ENCODE measurements around the gene SMARCB1. TPM values are rescaled to one million over a fixed set of nuclear protein-coding genes. Genes with fewer than 3 reads are reported as not detected.

The SMARCB1 gene
- total RNA-seq, 1 experiment from 2014 or later, result 85.9 TPM

DNA sequence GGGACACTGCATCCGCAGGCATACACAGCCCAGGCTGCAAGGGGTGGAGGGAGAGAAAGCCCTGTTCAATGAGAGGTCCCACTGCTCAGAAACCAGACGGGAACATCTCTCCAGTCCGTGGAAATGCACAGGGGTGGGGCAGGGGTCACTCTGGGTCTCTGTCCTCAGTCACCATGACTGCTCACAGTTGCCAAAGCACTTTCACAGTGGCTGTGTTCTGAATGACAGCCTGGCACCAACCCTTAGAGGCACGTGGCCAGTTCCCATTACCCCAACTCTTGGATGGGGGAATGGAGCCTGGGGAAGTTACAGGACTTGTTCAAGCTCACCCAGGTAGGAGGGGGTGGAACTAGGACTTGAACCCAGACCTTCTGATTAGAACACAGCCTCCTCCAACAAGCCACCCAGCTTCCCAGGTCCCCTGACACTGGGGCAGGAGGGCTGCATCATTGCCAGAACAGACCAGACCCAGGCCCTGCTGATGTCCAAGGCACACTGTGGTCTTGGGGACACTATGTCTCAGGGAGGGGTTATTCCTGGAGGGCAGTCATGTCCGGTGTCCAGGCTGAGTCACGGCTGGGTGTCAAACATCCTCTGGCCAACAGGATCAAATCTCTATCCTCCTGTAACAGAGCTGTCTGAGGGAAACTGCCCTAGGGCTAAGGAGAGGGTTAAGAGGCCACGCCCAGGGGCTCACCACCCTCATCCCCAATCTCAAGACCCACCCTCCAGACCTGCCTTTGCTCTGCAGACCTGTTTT lies 44.1 kb upstream of the SMARCB1 start:
- Histone ChIP-seq H2AFZ (ENCODE audit: low read length) (no peak overlapping the region), H3K4me2 (ENCODE audit: low read length) (no peak overlapping the region), H3K36me3 (ENCODE audit: low read depth, low read length) (peaks cover 4% of the 10 kb centered on the region; the same call in 1 of the 2 replicates), H3K9me3 (ENCODE audit: low read length) (no peaks in the 10 kb centered on the region), H3K4me3 (ENCODE audit: low read length) (no peak overlapping the region), H3K4me1 (ENCODE audit: insufficient read depth, low read length) (no peaks in the 10 kb centered on the region), H3K79me2 (ENCODE audit: low read length) (no peaks in the 10 kb centered on the region), H3K27me3 (ENCODE audit: low read length) (no peaks in the 10 kb centered on the region), H3F3A (ENCODE audit: low read length, unreplicated experiment) (no peaks in the 10 kb centered on the region), H3K27ac (ENCODE audit: low read length) (no peak overlapping the region), H3K9me2 (replicated peaks; ENCODE audit: low read length) (no peaks in the 10 kb centered on the region), H4K20me1 (ENCODE audit: low read length) (no peaks in the 10 kb centered on the region), H3K9ac (ENCODE audit: low read length) (no peak overlapping the region)
- intact Hi-C loops (cut with micrococcal nuclease), result no loop called here
- ChIA-PET CTCF (no interaction called here), POLR2A (ENCODE audit: unreplicated experiment) (no interaction called here)
- TF ChIP-seq, protein P1, sequence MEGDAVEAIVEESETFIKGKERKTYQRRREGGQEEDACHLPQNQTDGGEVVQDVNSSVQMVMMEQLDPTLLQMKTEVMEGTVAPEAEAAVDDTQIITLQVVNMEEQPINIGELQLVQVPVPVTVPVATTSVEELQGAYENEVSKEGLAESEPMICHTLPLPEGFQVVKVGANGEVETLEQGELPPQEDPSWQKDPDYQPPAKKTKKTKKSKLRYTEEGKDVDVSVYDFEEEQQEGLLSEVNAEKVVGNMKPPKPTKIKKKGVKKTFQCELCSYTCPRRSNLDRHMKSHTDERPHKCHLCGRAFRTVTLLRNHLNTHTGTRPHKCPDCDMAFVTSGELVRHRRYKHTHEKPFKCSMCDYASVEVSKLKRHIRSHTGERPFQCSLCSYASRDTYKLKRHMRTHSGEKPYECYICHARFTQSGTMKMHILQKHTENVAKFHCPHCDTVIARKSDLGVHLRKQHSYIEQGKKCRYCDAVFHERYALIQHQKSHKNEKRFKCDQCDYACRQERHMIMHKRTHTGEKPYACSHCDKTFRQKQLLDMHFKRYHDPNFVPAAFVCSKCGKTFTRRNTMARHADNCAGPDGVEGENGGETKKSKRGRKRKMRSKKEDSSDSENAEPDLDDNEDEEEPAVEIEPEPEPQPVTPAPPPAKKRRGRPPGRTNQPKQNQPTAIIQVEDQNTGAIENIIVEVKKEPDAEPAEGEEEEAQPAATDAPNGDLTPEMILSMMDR (conservative IDR thresholded peaks at IDR 0.05; ENCODE audit: low read depth, low read length), result no peak
- TF ChIP-seq EZH2phosphoT487 (IDR thresholded peaks at IDR 0.05; ENCODE audit: borderline replicate concordance, low read length), result no peak
- TF ChIP-seq EZH2 (IDR thresholded peaks at IDR 0.05; ENCODE audit: low read length, unreplicated experiment), result no peak
- ATAC-seq, result no peak
- no peak for DNase-seq
- no TSS peak for BruUV-seq (replicated peaks)

GRCh38 chr22:23743303-23743705 lies 43.5 kb upstream of the SMARCB1 start:
- Histone ChIP-seq H3K4me1 (ENCODE audit: insufficient read depth, low read length) (no peaks in the 10 kb centered on the region), H3K9ac (ENCODE audit: low read length) (no peak overlapping the region), H3F3A (ENCODE audit: low read length, unreplicated experiment) (no peaks in the 10 kb centered on the region), H3K36me3 (ENCODE audit: low read depth, low read length) (peaks cover 4% of the 10 kb centered on the region; the same call in 1 of the 2 replicates), H4K20me1 (ENCODE audit: low read length) (no peaks in the 10 kb centered on the region), H3K4me2 (ENCODE audit: low read length) (no peak overlapping the region), H3K79me2 (ENCODE audit: low read length) (no peaks in the 10 kb centered on the region), H3K9me3 (ENCODE audit: low read length) (no peaks in the 10 kb centered on the region), H2AFZ (ENCODE audit: low read length) (no peak overlapping the region), H3K9me2 (replicated peaks; ENCODE audit: low read length) (no peaks in the 10 kb centered on the region), H3K27ac (ENCODE audit: low read length) (no peak overlapping the region), H3K27me3 (ENCODE audit: low read length) (no peaks in the 10 kb centered on the region), H3K4me3 (ENCODE audit: low read length) (no peak overlapping the region)
- intact Hi-C loops (cut with micrococcal nuclease), result no loop called here
- CTCF ChIA-PET, result no interaction called here
- DNase-seq, result no peak
- no TSS peak for BruUV-seq (replicated peaks)
- POLR2A ChIA-PET (ENCODE audit: unreplicated experiment), result no interaction called here
- ATAC-seq, result no peak
- TF ChIP-seq EZH2 (IDR thresholded peaks at IDR 0.05; ENCODE audit: low read length, unreplicated experiment) (no peak), EZH2phosphoT487 (IDR thresholded peaks at IDR 0.05; ENCODE audit: borderline replicate concordance, low read length) (no peak)
- TF ChIP-seq, protein P1 (conservative IDR thresholded peaks at IDR 0.05; ENCODE audit: low read depth, low read length), result no peak

DNA sequence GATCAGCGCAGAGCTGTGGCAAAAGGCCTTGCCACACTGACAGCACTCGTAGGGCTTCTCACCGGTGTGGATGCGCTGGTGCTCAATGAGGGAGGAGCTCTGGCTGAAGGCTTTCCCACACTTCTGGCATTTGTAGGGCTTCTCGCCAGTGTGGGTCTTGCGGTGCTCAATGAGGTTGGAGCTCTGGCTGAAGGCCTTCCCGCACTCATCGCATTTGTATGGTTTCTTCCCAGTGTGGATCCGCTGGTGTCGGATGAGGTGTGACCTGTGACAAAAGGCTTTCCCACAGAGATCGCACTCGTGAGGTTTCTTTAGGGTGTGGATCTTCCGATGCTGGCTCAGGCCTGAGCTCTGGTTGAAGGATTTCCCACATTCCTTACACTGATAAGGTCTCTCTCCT lies 42.8 kb upstream of the SMARCB1 start:
- intact Hi-C loops (cut with micrococcal nuclease), result no loop called here
- no peak for TF ChIP-seq EZH2 (IDR thresholded peaks at IDR 0.05; ENCODE audit: low read length, unreplicated experiment)
- TF ChIP-seq, protein P1 (conservative IDR thresholded peaks at IDR 0.05; ENCODE audit: low read depth, low read length), result no peak
- no peak for TF ChIP-seq EZH2phosphoT487 (IDR thresholded peaks at IDR 0.05; ENCODE audit: borderline replicate concordance, low read length)
- Histone ChIP-seq H3K9me2 (replicated peaks; ENCODE audit: low read length) (no peaks in the 10 kb centered on the region), H3K4me2 (ENCODE audit: low read length) (no peak overlapping the region), H3K27me3 (ENCODE audit: low read length) (no peaks in the 10 kb centered on the region), H2AFZ (ENCODE audit: low read length) (no peak overlapping the region), H4K20me1 (ENCODE audit: low read length) (no peaks in the 10 kb centered on the region), H3K4me3 (ENCODE audit: low read length) (no peak overlapping the region), H3K79me2 (ENCODE audit: low read length) (no peaks in the 10 kb centered on the region), H3K9me3 (ENCODE audit: low read length) (no peaks in the 10 kb centered on the region), H3K4me1 (ENCODE audit: insufficient read depth, low read length) (no peaks in the 10 kb centered on the region), H3K36me3 (ENCODE audit: low read depth, low read length) (peaks cover 4% of the 10 kb centered on the region; the same call in 1 of the 2 replicates), H3F3A (ENCODE audit: low read length, unreplicated experiment) (no peaks in the 10 kb centered on the region), H3K27ac (ENCODE audit: low read length) (no peak overlapping the region), H3K9ac (ENCODE audit: low read length) (no peak overlapping the region)
- ATAC-seq, result no peak
- BruUV-seq (replicated peaks), result no TSS peak
- ChIA-PET POLR2A (ENCODE audit: unreplicated experiment) (no interaction called here), CTCF (no interaction called here)
- DNase-seq, result no peak

Data from PC-3 (cell line).